HG02759 (cell line): ENCODE data around the gene SYNGR1.

ENCODE experiments used
- ATAC-seq: cut with Tn5 transposase; IDR thresholded peaks from one replicate; pipeline ENCODE4 v1.9.1; 2021; ENCODE audit warnings: mild to moderate bottlenecking, moderate library complexity; ENCODE audit not compliant: unreplicated experiment

SYNGR1 gene

GRCh38 chr22:39427751-39428596 is 78.2 kb downstream of the SYNGR1 start:
- no peak for ATAC-seq

GRCh38 chr22:39428597-39429071 is 78.8 kb downstream of the SYNGR1 start:
- ATAC-seq, result no peak

GRCh38 chr22:39429186-39429585 is 79.4 kb downstream of the SYNGR1 start:
- ATAC-seq, result no peak

GRCh38 chr22:39429916-39430575 is 80.3 kb downstream of the SYNGR1 start:
- ATAC-seq, result no peak

GRCh38 chr22:39430576-39431150 is 80.9 kb downstream of the SYNGR1 start:
- ATAC-seq, result no peak

GRCh38 chr22:39431216-39431801 is 81.5 kb downstream of the SYNGR1 start:
- ATAC-seq, result no peak

GRCh38 chr22:39431821-39432251 is 82.0 kb downstream of the SYNGR1 start:
- no peak for ATAC-seq

GRCh38 chr22:39432361-39432811 is 82.6 kb downstream of the SYNGR1 start:
- ATAC-seq, result no peak

GRCh38 chr22:39433476-39434242 is 83.9 kb downstream of the SYNGR1 start:
- ATAC-seq, result no peak

- no peak for ATAC-seq
Observed at GRCh38 chr22:39434243-39434653, 84.5 kb downstream of the SYNGR1 start.

- no peak for ATAC-seq
Observed at GRCh38 chr22:39434721-39435120, 84.9 kb downstream of the SYNGR1 start.
